Cerebellar cortex (tissue), 1 donor: ENCODE data around the gene AGXT.

ENCODE experiments used
- DNase-seq: peaks from one replicate; pipeline ENCODE4 v3.0.0-alpha.2; 2015; ENCODE audit warnings: low spot score

The AGXT gene

DNA sequence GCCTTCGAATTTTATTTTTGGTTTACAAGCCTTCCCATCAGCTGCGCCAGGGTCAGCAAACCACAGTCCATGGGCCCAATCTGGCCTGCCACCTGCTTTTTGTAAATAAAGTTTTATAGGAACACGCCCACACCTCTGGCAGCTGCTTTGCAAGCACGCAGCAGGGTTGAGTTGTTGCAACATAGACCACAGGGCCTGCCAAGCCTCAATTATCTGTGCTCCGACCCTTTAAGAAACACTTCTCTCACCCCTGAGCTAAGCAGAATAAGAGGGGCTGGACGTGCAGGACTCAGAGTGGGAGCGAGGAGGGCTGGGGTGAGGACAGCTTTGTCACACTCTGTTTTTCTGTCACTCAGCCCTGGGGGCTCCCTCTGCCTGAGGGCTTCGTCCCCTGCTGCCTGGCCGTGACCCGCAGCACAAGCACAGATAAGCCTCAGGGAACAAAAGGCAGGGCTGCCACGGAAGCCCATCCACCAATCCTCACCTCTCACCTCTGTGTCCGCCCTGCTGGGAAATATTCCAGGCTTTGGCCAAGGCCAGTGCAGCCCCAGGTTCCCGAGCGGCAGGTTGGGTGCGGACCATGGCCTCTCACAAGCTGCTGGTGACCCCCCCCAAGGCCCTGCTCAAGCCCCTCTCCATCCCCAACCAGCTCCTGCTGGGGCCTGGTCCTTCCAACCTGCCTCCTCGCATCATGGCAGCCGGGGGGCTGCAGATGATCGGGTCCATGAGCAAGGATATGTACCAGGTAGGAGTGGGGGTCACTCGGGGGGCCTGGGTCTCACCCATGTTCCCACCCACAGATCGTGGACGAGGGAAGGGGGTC lies at the start of gene AGXT:
Gene AGXT, plus strand, starts transcription at position 539 of the 823 bp plus-strand sequence. Its CDS starts 42 bp downstream, at position 581.
- no peak for DNase-seq

DNA sequence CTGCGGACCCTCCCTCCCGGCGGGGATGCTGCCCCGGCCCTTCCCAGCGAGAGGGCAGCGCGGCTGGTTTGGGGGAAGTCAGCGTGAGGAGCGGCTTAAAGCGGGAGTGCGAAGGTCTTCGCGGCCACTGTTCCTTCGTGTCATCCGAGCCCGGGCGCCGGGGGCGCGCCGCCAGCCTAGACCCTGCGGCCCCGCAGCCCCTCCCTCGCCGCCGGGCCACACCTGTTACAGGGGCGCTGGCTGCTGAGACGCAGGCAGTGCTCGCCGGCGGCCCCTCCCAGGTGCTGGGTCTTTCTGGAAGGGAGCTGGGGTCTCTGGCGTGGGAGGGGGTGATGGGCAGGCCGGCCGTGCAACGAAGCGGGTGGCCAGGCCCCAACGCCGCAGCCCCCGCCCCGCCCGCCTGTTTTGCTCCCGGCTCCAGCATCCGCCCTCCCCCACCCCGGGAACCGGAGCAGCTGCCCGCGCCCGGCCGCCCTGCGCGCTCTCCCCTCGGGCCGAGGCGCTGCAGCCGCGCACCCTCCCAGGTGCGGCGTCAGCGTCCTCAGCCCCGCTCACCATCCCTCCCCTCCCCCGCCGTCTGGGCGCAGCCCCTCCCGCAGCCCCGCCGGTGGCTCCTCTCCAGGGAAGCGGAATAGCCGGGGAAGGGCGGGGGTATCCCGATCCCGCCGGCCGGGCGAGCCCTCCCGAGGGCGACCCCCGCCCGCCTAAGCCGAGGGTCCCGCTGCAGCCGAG lies 49.3 kb upstream of the AGXT start:
- no peak for DNase-seq

DNA sequence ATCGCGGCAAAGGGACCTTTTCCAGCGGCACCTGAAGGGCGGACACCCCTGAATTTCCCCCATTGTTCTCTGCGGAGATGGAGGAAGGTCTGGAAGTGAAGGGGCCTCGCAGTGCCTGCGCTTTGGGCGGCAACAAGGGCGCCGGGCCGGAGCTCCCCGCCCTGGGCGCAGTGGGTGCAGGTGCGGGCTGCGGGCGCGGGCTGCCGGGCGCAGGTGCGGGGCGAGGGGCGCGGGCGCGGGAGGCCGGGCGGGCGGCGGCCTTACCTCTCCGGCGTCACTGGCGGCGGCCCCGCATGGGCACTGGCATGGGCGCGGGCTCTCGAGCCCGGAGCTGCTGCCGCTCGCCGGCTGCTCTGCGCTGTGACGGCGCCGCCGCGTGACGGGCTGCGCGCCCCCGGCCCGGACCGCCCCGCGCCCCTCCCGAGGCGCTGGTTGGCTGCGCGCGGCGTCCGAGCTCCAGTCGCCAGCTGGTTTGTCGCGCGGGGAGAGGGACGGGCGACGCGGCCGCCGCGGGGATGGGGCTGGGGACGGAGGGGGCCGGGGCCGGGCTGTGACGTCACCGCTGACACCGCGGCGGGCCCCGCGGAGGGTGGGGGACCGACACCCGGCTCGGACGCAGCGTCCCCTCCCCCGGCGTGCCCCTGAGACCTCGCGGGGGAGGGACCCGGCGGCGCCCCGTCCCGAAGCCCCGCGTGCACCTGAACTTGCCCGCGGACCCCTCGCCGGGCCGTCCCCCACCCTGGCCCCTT lies 48.6 kb upstream of the AGXT start, which contains the start of gene KIF1A:
Gene KIF1A, minus strand, starts transcription at position 362 of the 749 bp plus-strand sequence. CDS start 22,467 bp downstream, outside the sequence.
- DNase-seq, result peak; percentile 77

DNA sequence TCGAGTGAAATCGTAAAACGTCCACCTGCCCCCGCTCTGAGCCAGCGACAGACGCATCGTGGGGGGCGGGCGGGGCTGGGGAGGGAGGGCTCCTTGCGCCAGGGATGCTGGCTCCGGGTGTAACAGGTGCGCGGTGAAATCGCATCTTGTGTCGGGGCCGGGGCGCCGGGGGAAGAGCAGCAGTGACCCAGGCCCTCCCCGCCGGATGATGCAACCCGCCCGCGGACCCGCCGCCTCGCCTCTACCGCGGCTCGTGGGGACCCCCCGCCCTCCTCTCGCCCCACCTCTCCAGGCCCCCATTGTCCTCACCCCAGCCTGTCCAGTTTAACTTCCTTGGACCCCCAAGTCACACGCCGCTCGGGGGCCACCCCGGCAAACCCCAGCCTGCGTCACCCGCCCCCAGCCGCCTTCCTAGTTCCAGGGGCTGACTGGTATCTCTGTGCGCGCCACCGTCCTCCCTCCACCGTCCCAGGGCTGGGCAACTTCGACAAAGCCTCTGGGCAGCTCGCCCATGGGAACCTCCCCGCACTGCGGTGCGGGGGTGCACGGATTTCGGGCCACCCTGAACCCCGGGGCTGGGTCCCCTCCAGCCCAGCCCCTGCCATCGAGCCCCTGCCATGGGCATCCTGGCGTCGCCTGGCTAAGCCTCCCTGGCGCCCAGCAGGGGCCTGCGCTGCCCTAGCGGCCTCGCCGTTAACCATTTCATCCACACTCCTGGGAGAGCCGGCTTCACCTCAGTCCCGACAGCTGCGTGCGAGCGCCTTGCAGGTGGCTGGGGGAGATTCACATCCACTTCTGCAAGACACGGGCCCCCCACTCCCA lies 47.8 kb upstream of the AGXT start:
- DNase-seq, result no peak

DNA sequence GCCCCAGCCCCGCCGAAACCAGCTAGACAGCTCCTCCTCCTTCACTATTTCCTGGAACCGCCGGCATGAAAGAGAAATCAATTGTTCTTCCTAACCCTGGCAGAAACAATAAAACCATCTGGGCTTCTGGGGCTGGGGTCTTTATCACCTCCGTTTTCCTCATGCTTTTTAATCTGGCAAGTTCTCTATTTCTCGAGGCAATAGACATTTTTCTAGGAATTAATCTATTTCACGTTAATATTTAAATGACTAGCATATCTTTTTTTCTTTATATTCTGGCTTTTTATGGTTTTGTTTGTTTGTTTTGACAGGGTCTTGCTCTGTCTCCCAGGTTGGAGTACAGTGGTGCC lies 47.2 kb upstream of the AGXT start:
- DNase-seq, result no peak

DNA sequence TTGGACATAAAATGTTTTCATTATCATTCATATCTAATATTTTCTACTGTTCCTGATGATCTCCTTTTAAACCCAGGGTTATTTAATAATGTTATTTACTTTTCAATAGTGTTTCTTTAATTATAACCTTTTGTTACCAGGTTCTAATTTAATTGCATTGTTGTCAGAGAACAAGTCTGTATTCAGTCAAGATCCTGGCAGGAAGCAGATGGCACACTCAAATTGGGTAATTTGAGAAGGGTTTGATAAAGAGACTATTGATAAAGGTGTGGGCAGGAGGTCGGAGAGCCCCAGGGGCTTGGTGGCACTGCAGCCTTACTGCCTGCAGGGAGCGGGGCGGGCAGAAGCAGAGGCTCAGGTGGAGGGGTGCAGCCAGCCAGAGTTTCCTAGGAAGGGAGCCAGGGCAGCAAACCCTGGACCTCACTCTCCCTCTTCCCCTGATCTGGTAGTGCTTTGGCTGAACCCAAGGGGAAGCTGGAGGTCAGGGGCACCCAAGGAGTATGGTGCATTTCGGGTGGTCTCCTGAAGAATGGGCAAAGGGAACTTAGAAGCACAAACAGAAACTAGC lies 46.3 kb upstream of the AGXT start:
- no peak for DNase-seq

DNA sequence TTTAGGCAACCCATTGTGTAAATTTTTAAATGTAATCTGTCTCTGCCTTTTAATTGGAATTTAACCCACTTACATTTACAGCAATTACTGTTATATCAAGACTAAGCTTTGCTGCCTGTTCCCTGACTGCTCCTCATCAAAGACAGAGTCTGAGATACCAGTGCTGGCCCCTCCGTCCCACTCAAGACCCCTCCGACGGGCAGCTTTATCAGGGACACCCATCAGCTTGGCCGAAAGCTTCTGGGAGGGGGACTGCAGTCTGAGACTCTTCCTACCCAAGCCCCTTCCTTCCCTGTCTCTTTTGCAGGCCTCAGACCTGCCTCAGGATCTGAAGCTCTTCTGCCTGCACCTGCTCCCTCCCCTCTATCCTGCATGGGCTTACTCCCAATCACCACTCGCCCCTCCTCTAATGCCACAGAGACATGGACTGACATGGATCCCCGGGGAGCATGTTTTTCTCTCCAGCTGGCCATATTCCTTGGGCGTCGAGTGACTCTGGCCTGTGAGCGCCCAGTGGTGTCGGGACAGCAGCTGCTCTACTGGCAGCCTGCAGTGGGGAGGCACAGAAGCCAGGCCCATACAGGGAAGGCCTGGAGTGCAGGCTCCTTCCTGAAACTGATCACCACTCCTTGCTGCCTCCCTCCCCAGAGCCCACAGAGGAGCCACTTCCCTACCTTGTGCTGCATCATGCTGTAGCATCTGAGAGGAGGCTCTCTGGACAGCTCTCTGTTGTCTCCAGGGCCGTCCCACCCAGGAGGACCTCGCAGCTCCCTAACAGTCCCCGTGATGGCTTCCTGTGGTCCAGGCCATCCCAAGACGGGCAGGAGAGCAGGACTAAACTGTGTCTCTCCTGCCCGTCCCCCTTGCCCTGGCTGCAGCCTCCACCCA lies 44.9 kb upstream of the AGXT start:
- DNase-seq, result no peak

DNA sequence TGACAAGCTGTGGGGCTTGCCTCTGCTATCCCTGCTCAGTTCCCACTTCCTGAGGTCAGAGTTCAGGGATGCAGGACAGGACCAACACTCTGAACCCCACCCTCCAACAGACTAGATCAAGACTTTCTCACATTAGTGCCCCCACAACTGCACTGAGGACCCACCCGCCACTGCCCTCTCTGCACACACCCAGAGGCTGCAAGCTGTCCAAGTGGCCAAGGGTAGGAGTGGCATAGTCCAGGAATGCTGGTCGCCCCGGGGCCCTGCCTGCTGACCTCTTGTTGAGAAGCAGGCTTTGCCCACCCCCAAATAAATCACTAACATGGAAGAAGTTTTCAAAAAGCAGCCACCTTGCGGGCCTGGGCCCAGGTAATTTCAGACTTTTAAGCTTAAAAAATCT lies 43.1 kb upstream of the AGXT start:
- no peak for DNase-seq

DNA sequence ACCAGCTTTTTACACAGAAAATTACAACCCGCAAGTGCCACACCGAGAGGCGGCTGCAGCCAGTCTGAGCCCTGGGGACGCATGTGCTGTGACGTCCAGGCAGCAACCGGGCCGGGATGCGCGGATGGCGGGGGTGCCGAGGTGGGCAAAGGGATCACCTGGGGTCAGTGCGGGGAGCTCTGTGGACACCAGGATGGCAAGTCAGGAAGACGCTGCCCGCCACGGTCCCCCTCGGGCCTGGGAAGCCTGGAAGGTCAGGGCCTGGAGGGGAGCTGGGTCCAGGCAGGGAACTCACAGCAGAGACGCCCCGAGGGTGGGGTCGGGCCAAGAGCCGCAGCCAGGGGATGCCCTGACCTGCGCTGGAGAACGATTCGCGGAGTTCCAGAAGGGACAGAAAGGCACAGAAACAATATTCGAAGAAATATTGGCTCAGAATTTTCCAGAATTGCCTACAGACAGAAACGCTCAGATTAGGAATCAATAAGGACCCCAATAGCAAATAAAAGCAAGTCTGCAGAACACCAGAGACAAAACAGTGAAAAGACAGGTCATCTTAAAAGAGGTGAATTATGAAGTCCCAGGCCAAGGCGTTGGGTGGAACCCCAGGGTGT lies 36.9 kb upstream of the AGXT start:
- DNase-seq, result no peak

DNA sequence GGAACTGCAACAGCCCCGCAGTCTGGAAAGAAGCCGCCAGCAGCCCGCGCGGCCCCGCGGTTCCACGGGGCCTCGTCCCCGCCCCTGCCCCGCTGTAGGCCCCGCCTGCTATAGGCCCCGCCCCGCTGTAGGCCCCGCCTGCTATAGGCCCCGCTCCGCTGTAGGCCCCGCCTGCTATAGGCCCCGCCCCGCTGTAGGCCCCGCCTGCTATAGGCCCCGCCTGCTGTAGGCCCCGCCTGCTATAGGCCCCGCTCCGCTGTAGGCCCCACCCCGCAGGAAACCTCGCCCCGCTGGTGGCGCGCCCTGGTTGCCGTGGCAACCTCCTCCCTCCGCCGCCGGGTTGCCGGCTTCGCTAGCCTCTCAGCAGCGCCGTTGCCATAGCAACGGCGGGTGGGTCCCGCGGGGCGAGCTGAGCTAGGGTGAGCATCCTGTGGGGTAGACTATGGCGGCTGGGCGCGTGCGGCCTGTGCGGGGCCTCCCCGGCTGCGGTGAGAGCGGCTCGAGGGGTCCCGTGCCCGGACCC lies 36.4 kb upstream of the AGXT start:
- peak; percentile 96 for DNase-seq

DNA sequence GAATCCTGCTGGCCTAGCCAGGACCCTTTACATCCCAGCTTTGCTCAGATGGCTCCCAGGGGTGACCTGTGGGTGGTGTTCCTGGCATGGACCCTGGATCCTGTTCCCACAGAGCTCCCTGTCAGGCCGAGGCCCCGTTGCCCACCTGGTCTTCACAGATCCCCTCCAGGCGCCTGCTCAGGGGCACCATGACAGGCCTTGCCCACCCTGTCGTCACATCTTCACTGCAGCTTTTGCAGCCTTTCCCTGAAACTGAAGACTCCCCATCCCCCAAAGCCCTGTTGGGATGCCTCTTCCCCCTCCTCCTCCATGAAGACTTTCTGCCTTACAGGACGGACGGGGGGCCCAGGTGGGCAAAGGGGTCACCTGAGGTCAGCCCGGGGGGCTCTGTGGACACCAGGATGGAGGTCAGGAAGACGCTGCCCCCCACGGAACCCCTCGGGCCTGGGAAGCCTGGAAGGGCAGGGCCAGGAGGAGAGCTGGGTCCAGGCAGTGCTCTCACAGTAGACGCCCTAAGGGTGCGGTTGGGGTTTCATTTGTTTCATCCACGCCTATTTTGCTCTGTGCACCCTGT lies 35.6 kb upstream of the AGXT start:
- DNase-seq, result peak; percentile 29

DNA sequence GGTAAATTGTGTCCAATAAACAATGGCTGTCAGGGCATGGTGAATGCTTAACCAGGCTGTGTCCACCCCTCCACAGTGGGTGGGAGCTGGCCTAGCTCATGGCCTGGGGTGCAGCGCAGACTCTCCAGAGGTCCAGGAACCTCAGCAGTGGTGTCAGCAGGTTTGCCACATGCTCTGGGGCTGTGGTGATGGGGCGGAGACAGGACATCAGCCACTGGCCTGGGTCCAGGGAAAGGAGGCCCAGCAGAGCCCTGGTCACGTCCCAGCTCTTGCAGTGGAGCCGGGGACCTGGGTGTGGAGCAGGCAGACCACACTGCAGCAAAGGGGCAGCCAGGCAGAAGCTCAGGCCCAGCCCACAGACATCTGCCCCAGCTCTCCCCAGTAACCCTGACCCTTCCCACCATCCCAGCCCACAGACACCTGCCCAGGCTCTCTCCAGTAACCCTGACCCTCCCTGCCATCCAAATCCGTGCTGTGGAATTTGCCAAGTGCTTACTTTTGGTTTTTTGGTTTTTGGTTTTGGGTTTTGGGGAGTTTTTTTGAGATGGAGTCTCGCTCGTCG lies 34.8 kb upstream of the AGXT start:
- DNase-seq, result peak; percentile 26

DNA sequence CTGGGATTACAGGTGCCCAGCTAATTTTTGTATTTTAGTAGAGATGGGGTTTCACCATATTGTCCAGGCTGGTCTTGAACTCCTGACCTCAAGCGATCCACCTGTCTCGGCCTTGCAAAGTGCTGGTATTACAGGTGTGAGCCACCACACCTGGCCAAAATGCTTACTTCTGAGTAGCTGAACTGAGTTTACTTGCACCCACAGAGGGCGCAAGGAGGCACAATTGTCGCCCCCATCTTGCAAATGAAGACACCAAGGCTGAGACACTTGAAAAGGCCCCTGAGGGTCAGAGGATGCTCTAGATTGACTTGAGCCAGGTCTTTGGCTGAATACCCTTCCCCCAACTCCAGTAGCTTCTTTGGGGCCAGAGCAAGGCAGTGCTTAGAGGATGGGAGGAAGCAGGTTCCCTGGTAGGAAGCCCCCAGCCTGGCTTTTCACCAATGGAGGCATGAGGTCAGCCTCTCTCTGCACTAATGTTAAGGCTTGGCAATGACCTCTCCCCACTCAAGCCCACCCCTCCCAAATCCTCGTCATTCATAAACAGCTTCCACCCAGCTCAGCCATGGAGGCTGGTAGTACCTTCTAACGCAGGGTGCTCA lies 34.1 kb upstream of the AGXT start:
- DNase-seq, result no peak

DNA sequence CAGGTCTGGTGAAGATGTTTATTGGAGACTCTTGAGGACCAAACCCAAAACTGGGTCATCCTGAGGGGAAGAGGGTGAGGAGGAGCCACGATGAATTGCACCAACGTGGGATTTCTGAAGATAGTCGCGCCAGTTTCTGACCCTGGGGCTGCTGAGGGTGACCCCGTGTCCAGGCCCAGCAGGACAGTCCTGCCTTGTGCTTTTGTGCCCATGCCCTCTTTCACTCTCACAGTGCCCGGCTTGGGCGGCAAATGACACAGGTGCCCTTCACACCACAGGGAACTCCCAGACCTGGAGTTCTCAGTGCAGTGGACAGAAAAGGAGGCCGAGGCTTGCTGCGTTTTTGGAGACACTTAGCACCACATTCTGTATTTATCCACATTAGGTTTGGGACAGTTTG lies 33.1 kb upstream of the AGXT start:
- DNase-seq, result no peak

DNA sequence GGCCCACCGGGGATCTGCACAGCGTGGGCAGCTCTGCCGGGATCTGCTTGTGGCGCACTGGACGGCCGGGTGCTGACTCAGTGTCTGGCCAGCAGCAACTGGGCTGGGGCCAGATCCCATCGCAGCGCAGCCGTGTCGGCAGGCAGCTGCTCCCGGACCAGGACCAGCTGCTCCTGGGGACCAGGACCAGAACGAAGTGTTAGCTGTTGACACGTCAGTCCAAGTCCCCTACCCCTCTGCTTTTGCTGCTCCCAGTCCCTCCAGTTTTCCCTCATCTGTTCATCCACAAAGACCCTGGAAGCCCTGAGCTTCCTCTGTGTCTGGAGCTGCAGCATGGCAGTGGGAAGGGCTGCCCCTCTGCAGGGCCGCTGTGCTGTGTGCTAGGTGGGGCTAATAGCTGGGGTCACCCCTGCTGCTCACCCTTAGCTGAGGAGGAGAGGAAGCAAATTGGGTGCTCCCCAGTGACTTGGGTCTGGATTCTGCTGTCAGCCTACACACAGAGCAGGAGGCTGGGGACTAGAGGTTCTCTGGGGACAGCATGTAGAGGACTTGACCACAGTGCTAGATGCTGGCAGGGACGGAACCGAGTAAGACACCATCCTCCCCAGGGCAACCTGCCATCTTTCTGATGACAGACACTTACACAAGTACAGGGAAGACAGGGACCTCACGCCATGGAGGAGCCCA lies 31.7 kb upstream of the AGXT start:
- no peak for DNase-seq

DNA sequence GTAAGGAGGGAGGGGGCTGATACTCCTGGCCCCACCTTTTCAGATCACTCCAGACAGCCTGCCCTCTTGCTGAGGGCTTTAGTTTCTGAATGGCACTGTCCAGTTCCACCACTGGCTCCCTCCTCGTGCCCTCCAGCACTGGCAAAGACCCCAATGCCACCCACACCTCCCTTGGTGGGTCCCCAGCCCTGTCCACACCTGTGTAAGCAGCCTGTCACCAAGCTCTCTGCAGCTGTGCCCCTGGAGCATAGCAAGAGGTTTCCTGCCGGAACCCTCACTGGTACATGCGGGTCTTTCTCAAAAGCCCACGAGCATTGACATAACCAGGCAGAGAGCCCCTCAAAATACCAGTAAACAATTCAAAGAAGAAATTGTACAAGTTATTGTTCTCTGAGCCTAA lies 31.0 kb upstream of the AGXT start:
- DNase-seq, result no peak

DNA sequence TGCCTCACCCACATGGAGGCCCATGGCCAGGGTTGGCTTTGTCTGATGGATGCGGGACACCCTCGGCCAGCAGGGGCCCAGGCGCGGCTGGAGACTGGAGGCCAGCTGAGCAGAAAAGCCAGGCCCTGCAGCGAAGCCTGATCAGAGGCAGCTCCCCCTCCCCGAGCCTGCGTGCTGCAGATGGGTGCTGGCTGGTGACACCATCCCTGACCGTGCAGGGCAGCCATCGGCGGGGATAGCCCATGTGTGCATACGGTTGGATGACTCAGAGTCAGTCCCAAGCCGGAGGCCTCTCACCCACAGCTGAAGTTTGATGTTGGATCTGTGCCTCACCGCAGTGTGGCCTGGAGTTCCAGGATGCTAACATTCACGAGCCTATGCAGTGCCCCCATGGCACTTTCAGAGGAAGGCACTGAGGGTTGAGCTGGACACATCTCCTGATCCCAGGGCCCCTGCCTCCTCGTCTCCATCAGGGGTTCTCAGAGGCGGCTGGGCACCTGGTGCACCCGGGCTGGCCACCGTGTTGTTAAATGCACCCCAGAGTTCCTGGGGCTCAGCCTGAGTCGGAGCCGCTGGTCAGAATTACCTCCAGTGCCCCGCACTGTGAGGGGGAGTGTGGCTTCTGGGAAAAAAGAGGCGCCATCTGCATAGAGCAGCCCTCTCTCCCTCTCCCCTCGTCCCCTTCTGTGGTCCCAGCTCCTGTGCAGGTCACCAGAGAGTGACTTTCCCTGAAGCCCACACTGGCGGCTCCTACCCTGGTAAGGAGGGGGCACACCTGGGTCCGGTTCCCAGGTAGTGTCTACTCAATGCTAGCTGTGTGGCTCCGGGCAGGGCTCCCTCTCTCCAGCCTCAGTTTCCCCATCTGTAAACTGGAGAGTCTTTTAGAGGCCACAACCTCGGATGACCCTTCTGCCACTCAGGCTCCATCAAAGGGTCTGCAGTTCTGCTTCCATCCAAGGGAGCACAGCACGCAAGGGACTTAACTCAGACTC lies 29.2 kb upstream of the AGXT start:
- DNase-seq, result no peak
